Body of pancreas (tissue), 4 donors: Measurements from ENCODE around the gene SLC25A43.

Experiments used
- CTCF ChIP-seq, 7 experiments: fragments of 450-650 bp in 4 of 7; fragments of 200-600 bp in 3 of 7; sonication (generic) in 3 of 7; IDR thresholded peaks; one replicate each; pipeline ENCODE4 v1.5.1; 2016 to 2019; ENCODE audit warnings: antibody characterized with exemption in 7 of 7
- POLR2A ChIP-seq, 3 donors: fragments of 450-650 bp; IDR thresholded peaks; one replicate each; pipeline ENCODE4 v1.6.1; 2016; ENCODE audit warnings: antibody characterized with exemption in 3 of 3, mild to moderate bottlenecking in 2 of 3

- TF ChIP-seq CTCF (IDR thresholded peaks at IDR 0.05) (no peak), POLR2A (IDR thresholded peaks at IDR 0.05) (no peak)
Observed at GRCh38 chrX:119417376-119417775, 18.2 kb downstream of the SLC25A43 start.
